PFSK-1 (cell line): ENCODE measurements around the gene C20orf96.

Experiments
- FOXP2 ChIP-seq: optimal IDR thresholded peaks from 2 replicates; pipeline ENCODE3; 2011; ENCODE audit warnings: borderline replicate concordance, control low read depth, inconsistent platforms; ENCODE audit not compliant: insufficient read depth; ENCODE audit errors: extremely low read length, extremely low read depth
- POLR2AphosphoS5 ChIP-seq: IDR thresholded peaks from 2 replicates; pipeline ENCODE4 v1.6.1; 2012; ENCODE audit warnings: low read depth, mild to moderate bottlenecking, control low read depth, low read length, moderate library complexity
- REST ChIP-seq, 2 experiments: IDR thresholded peaks; 2 replicates each; pipeline versions ENCODE4 v1.6.1 to v1.8.0; 2011 to 2012; ENCODE audit warnings: low read depth in 2 of 2, low read length in 2 of 2, control low read depth in 1 of 2, inconsistent platforms in 1 of 2, mild to moderate bottlenecking in 1 of 2, moderate library complexity in 1 of 2; ENCODE audit not compliant: insufficient read depth in 1 of 2
- SIN3A ChIP-seq: IDR thresholded peaks from 2 replicates; pipeline ENCODE4 v1.6.1; 2012; ENCODE audit warnings: mild to moderate bottlenecking, low read length, moderate library complexity, borderline replicate concordance; ENCODE audit not compliant: insufficient read depth
- TAF1 ChIP-seq: IDR thresholded peaks from 2 replicates; pipeline ENCODE4 v1.6.1; 2012; ENCODE audit warnings: low read length, control low read depth, borderline replicate concordance; ENCODE audit not compliant: insufficient read depth

C20orf96 gene

GRCh38 chr20:235891-236290 is 54.7 kb downstream of the C20orf96 start:
- TF ChIP-seq POLR2AphosphoS5 = no peak
- TF ChIP-seq REST (IDR thresholded peaks at IDR 0.05; ENCODE audit: insufficient read depth in 1 of 2, low read depth in 2 of 2, low read length in 2 of 2) = no peak

- TF ChIP-seq TAF1 (no peak), FOXP2 (no peak), REST (IDR thresholded peaks at IDR 0.05; ENCODE audit: insufficient read depth in 1 of 2, low read depth in 2 of 2, low read length in 2 of 2) (no peak), SIN3A (no peak)
These were observed 63.0 kb downstream of the C20orf96 start for GRCh38 chr20:227439-228105.

- no peak for TF ChIP-seq POLR2AphosphoS5
- TF ChIP-seq FOXP2 = no peak
- TF ChIP-seq REST (IDR thresholded peaks at IDR 0.05; ENCODE audit: insufficient read depth in 1 of 2, low read depth in 2 of 2, low read length in 2 of 2) = no peak
- no peak for TF ChIP-seq SIN3A
- no peak for TF ChIP-seq TAF1
These were observed 63.6 kb downstream of the C20orf96 start, which contains the start of gene DEFB129 for GRCh38 chr20:226958-227357. DEFB129 (plus strand) TSS chr20:227258; CDS start chr20:227289, 31 bp downstream.

- TF ChIP-seq REST (IDR thresholded peaks at IDR 0.05; ENCODE audit: insufficient read depth in 1 of 2, low read depth in 2 of 2, low read length in 2 of 2) (no peak), SIN3A (no peak), FOXP2 (no peak), TAF1 (no peak)
These were observed 69.2 kb downstream of the C20orf96 start for GRCh38 chr20:221258-221830.
